B cell (primary cell): ENCODE measurements around the gene PRAMEF13. TPM values are rescaled to one million over a fixed set of nuclear protein-coding genes. Genes with fewer than 3 reads are reported as not detected.
"Not testable (repeated sequence)": the region's sequence is repeated elsewhere in the genome, so short reads cannot be mapped to it uniquely, and the experiment has no call there.

Experiments
- ATAC-seq: fragments of 200-7000 bp; cut with Tn5 transposase; one replicate; pipeline ENCODE4 v1.10.0; 2021; ENCODE audit warnings: low read depth, mild to moderate bottlenecking, moderate number of reproducible peaks, moderate library complexity
- CTCF ChIA-PET: fragments of 350-600 bp; sonication (Branson Sonifier 250); formaldehyde crosslinking; loops from one replicate; lab custom pipeline; 2021; ENCODE audit warnings: antibody characterized with exemption, inconsistent platforms; lab: Charles Lee
- POLR2A ChIA-PET: fragments of 350-600 bp; sonication (Branson Sonifier 250); formaldehyde crosslinking; loops from one replicate; lab custom pipeline; 2021; ENCODE audit warnings: antibody characterized with exemption; lab: Charles Lee
- DNase-seq: peaks from one replicate; pipeline ENCODE4 v3.0.0; 2013
- H2AFZ ChIP-seq: 2 replicates; pipeline ENCODE4 v1.6.1; 2012; ENCODE audit warnings: mild to moderate bottlenecking, low read depth, low read length; ENCODE audit not compliant: insufficient read depth, poor library complexity, severe bottlenecking
- H3K27ac ChIP-seq, 2 donors: 1 replicate in 1 of 2; 2 replicates in 1 of 2; pipeline ENCODE4 v1.5.1; 2012 to 2013; ENCODE audit warnings: low read length in 2 of 2, mild to moderate bottlenecking in 2 of 2, moderate library complexity in 1 of 2
- H3K27me3 ChIP-seq, 4 experiments: fragments of 200-600 bp in 1 of 4; sonication (generic) in 1 of 4; replicated peaks in 1 of 4; 1 replicate in 2 of 4; 2 replicates in 2 of 4; pipeline versions ENCODE4 v1.6.1 to v1.7.0; 2013 to 2016; ENCODE audit warnings: low read length in 3 of 4, mild to moderate bottlenecking in 2 of 4, mixed read lengths in 1 of 4, moderate library complexity in 1 of 4; ENCODE audit not compliant: insufficient read depth in 4 of 4, control insufficient read depth in 3 of 4; ENCODE audit errors: control extremely low read depth in 1 of 4
- H3K36me3 ChIP-seq, 2 experiments: replicated peaks in 1 of 2; 1 replicate in 1 of 2; 2 replicates in 1 of 2; pipeline versions ENCODE4 v1.6.1 to v1.7.1; 2013; ENCODE audit warnings: low read length in 1 of 2; ENCODE audit not compliant: insufficient read depth in 2 of 2, control insufficient read depth in 1 of 2; ENCODE audit errors: control extremely low read depth in 1 of 2, extremely low read depth in 1 of 2
- H3K4me1 ChIP-seq, 2 donors: fragments of 200-600 bp in 1 of 2; sonication (generic) in 1 of 2; 1 replicate in 1 of 2; 2 replicates in 1 of 2; pipeline versions ENCODE4 v1.5.1 to v1.6.1; 2013 to 2017; ENCODE audit warnings: low read length in 2 of 2; ENCODE audit not compliant: control insufficient read depth in 2 of 2, insufficient read depth in 2 of 2
- H3K4me2 ChIP-seq: replicated peaks from 2 replicates; pipeline ENCODE3; 2012; ENCODE audit warnings: mild to moderate bottlenecking, low read depth, low read length; ENCODE audit not compliant: poor library complexity, severe bottlenecking
- H3K4me3 ChIP-seq, 5 experiments: fragments of 200-600 bp in 1 of 5; sonication (generic) in 1 of 5; 1 replicate in 3 of 5; 2 replicates in 2 of 5; pipeline versions ENCODE4 v1.5.1 to v1.7.0; 2011 to 2016; ENCODE audit warnings: low read length in 4 of 5, mild to moderate bottlenecking in 4 of 5, low read depth in 2 of 5, control low read depth in 1 of 5, moderate library complexity in 1 of 5; ENCODE audit not compliant: insufficient read depth in 1 of 5; ENCODE audit errors: control extremely low read depth in 1 of 5, extremely low read depth in 1 of 5
- H3K79me2 ChIP-seq: fragments of 200-600 bp; sonication (generic); one replicate; pipeline ENCODE4 v1.6.0; 2016; ENCODE audit warnings: low read length; ENCODE audit not compliant: control insufficient read depth, insufficient read depth
- H3K9ac ChIP-seq: fragments of 200-600 bp; sonication (generic); 2 replicates; pipeline ENCODE4 v1.6.1; 2017; ENCODE audit warnings: mild to moderate bottlenecking, low read length, moderate library complexity
- H3K9me3 ChIP-seq, 3 donors: one replicate each; pipeline versions ENCODE4 v1.6.1 to v1.7.1; 2013; ENCODE audit warnings: low read length in 2 of 3; ENCODE audit not compliant: control insufficient read depth in 2 of 3, insufficient read depth in 1 of 3; ENCODE audit errors: control extremely low read depth in 1 of 3
- H4K20me1 ChIP-seq: 2 replicates; pipeline ENCODE4 v1.6.0; 2012; ENCODE audit warnings: mild to moderate bottlenecking, low read length; ENCODE audit not compliant: insufficient read depth, control insufficient read depth, poor library complexity, severe bottlenecking
- H3K27ac Mint-ChIP-seq: one replicate; pipeline ENCODE4 v1.8.0; 2021; ENCODE audit warnings: mixed read lengths
- H3K27me3 Mint-ChIP-seq: one replicate; pipeline ENCODE4 v1.8.0; 2021; ENCODE audit warnings: mixed read lengths
- H3K4me1 Mint-ChIP-seq: one replicate; pipeline ENCODE4 v1.8.0; 2021; ENCODE audit warnings: mixed read lengths
- H3K4me3 Mint-ChIP-seq: one replicate; pipeline ENCODE4 v1.8.0; 2021; ENCODE audit warnings: mixed read lengths
- H3K9me3 Mint-ChIP-seq: one replicate; pipeline ENCODE4 v1.8.0; 2022; ENCODE audit warnings: mixed read lengths; ENCODE audit not compliant: insufficient read depth
- whole genome bisulfite sequencing: methylation state at CpG from one replicate; pipeline ENCODE4 v1.1.5; 2013; ENCODE audit warnings: missing lambda C conversion rate; ENCODE audit not compliant: insufficient coverage; 5-methylcytosine and 5-hydroxymethylcytosine counted together
- intact Hi-C: fragments of 100-400 bp; cut with micrococcal nuclease; formaldehyde crosslinking; loops from one replicate; pipeline ENCODE4 v1.10.0; 2022
- polyA plus RNA-seq: library from polyadenylated mRNA; depleted of rRNA; stranded (reverse); fragments of >200 nt; gene quantifications from 2 replicates; pipeline ENCODE4 v1.2.3, GENCODE V29; 2012
- total RNA-seq, 2 donors: library from RNA; stranded (reverse); fragments of 120-200 nt in 1 of 2; gene quantifications; 1 replicate in 1 of 2; 2 replicates in 1 of 2; pipeline versions ENCODE4 v1.2.3 to v1.2.4, GENCODE V29; 2013 to 2022

Gene PRAMEF13
- total and polyA plus RNA-seq, 2 donors (not counting 1 experiment from before 2014, with no cell fraction given): not detected

DNA sequence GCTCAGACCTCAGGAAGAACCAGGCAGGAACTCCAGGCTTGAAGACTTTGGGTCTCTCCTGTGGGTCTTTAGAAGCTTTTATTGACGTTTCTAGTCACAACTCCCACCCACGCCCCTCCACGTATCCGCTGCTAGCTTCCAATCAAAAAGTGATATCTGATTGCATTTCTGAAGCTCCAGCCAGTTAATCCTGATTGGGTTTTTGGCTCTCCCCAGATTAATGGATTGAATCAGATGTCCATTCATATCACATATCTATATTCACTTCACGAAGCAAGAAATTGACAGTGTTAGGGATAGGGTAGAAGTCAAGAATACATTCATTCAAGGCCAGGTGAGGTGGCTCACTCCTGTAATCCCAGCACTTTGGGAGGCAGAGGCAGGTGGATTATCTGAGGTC lies 45.3 kb downstream of the PRAMEF13 start, which contains the start of gene PRAMEF26:
TSS of gene PRAMEF26 (minus strand) at position 101 of the 400 bp plus-strand sequence. CDS start 2,914 bp downstream, outside the sequence.
- H3K4me3 Mint-ChIP-seq, H3K79me2 ChIP-seq, ATAC-seq, H3K9me3 Mint-ChIP-seq, intact Hi-C loops, H2AFZ ChIP-seq, H3K9ac ChIP-seq, H4K20me1 ChIP-seq, H3K27ac Mint-ChIP-seq, H3K27ac ChIP-seq, H3K27me3 Mint-ChIP-seq, DNase-seq, CTCF ChIA-PET, H3K9me3 ChIP-seq, H3K36me3 ChIP-seq, POLR2A ChIA-PET, H3K4me1 Mint-ChIP-seq, H3K27me3 ChIP-seq, H3K4me1 ChIP-seq, H3K4me2 ChIP-seq, H3K4me3 ChIP-seq: not testable (repeated sequence)
- no CpG with 5 or more reads among the region's 5 CpGs for WGBS

Other genes with a start within 250 kb of the PRAMEF13 start
- not detected in 2 replicates for gene PRAMEF27, start 144.8 kb downstream of the PRAMEF13 start, total RNA-seq
- not detected in 2 replicates for gene PRAMEF27, start 144.8 kb downstream of the PRAMEF13 start, polyA plus RNA-seq
- not detected in 2 replicates for gene HNRNPCL3, start 140.6 kb downstream of the PRAMEF13 start, total RNA-seq
- gene HNRNPCL3, start 140.6 kb downstream of the PRAMEF13 start, polyA plus RNA-seq: not detected in 2 replicates
- not detected in 2 replicates for gene PRAMEF25, start 130.6 kb downstream of the PRAMEF13 start, total RNA-seq
- not detected in 2 replicates for gene PRAMEF25, start 130.6 kb downstream of the PRAMEF13 start, polyA plus RNA-seq
- gene HNRNPCL2, start 84.6 kb downstream of the PRAMEF13 start, total RNA-seq: not detected in 2 replicates
- not detected in 2 replicates for gene HNRNPCL2, start 84.6 kb downstream of the PRAMEF13 start, polyA plus RNA-seq
- not detected in 2 replicates for gene PRAMEF26, start 45.4 kb downstream of the PRAMEF13 start, total RNA-seq
- not detected in 2 replicates for gene PRAMEF26, start 45.4 kb downstream of the PRAMEF13 start, polyA plus RNA-seq
- not detected in 2 replicates for gene HNRNPCL4, start 35.8 kb downstream of the PRAMEF13 start, total RNA-seq
- not detected in 2 replicates for gene HNRNPCL4, start 35.8 kb downstream of the PRAMEF13 start, polyA plus RNA-seq
- gene PRAMEF9, start 29.6 kb downstream of the PRAMEF13 start, total RNA-seq: not detected in 2 replicates
- gene PRAMEF9, start 29.6 kb downstream of the PRAMEF13 start, polyA plus RNA-seq: not detected in 2 replicates
- not detected in 2 replicates for gene PRAMEF18, start 24.7 kb upstream of the PRAMEF13 start, total RNA-seq
- not detected in 2 replicates for gene PRAMEF18, start 24.7 kb upstream of the PRAMEF13 start, polyA plus RNA-seq
- gene PRAMEF5, start 52.8 kb upstream of the PRAMEF13 start, total RNA-seq: not detected in 2 replicates
- not detected in 2 replicates for gene PRAMEF5, start 52.8 kb upstream of the PRAMEF13 start, polyA plus RNA-seq
- gene PRAMEF8, start 83.7 kb upstream of the PRAMEF13 start, total RNA-seq: not detected in 2 replicates
- not detected in 2 replicates for gene PRAMEF8, start 83.7 kb upstream of the PRAMEF13 start, polyA plus RNA-seq
- gene PRAMEF33, start 102.1 kb upstream of the PRAMEF13 start, total RNA-seq: not detected in 2 replicates
- gene PRAMEF33, start 102.1 kb upstream of the PRAMEF13 start, polyA plus RNA-seq: not detected in 2 replicates
- gene PRAMEF15, start 114.2 kb upstream of the PRAMEF13 start, total RNA-seq: not detected in 2 replicates
- gene PRAMEF15, start 114.2 kb upstream of the PRAMEF13 start, polyA plus RNA-seq: not detected in 2 replicates
- gene PRAMEF14, start 145.7 kb upstream of the PRAMEF13 start, total RNA-seq: not detected in 2 replicates
- not detected in 2 replicates for gene PRAMEF14, start 145.7 kb upstream of the PRAMEF13 start, polyA plus RNA-seq
- not detected in 2 replicates for gene PRAMEF19, start 170.5 kb upstream of the PRAMEF13 start, total RNA-seq
- gene PRAMEF19, start 170.5 kb upstream of the PRAMEF13 start, polyA plus RNA-seq: not detected in 2 replicates
- gene PRAMEF17, start 188.2 kb upstream of the PRAMEF13 start, total RNA-seq: not detected in 2 replicates
- gene PRAMEF17, start 188.2 kb upstream of the PRAMEF13 start, polyA plus RNA-seq: not detected in 2 replicates
- gene PRAMEF20, start 209.0 kb upstream of the PRAMEF13 start, total RNA-seq: not detected in 2 replicates
- not detected in 2 replicates for gene PRAMEF20, start 209.0 kb upstream of the PRAMEF13 start, polyA plus RNA-seq